HepG2 (cell line): Measurements from ENCODE around the gene ANKRD61. TPM values are rescaled to one million over a fixed set of nuclear protein-coding genes. Genes with fewer than 3 reads are reported as not detected.

Experiments
- AKAP8 ChIP-seq: sonication (generic); formaldehyde crosslinking; IDR thresholded peaks from 2 replicates; pipeline ENCODE4 v1.5.1; 2020; ENCODE audit warnings: mild to moderate bottlenecking, missing genetic modification reagents
- CENPBD1 ChIP-seq: sonication (generic); formaldehyde crosslinking; IDR thresholded peaks from 2 replicates; pipeline ENCODE4 v1.8.0; 2022; ENCODE audit warnings: missing genetic modification reagents, low read depth, mild to moderate bottlenecking, borderline replicate concordance
- HDAC2 ChIP-seq: sonication (generic); formaldehyde crosslinking; IDR thresholded peaks from 2 replicates; pipeline ENCODE4 v1.4.0; 2020; ENCODE audit warnings: missing genetic modification reagents
- NFYC ChIP-seq: IDR thresholded peaks from 2 replicates; pipeline ENCODE4 v1.6.1; 2016; ENCODE audit warnings: missing genetic modification reagents, missing compliant biosample characterization
- PBX3 ChIP-seq: sonication (generic); formaldehyde crosslinking; IDR thresholded peaks from 2 replicates; pipeline ENCODE4 v1.8.1; 2023; ENCODE audit warnings: missing genetic modification reagents, inconsistent platforms, borderline replicate concordance
- PREB ChIP-seq: sonication (generic); formaldehyde crosslinking; IDR thresholded peaks from 2 replicates; pipeline ENCODE4 v1.4.0; 2020; ENCODE audit warnings: missing genetic modification reagents
- SIX1 ChIP-seq: sonication (generic); formaldehyde crosslinking; IDR thresholded peaks from 2 replicates; pipeline ENCODE4 v1.4.0; 2020; ENCODE audit warnings: missing genetic modification reagents, borderline replicate concordance
- SP140L ChIP-seq: sonication (generic); formaldehyde crosslinking; IDR thresholded peaks from 2 replicates; pipeline ENCODE4 v1.4.0; 2020; ENCODE audit warnings: missing genetic modification reagents, borderline replicate concordance
- TEAD3 ChIP-seq: optimal IDR thresholded peaks from 2 replicates; pipeline ENCODE3; 2016; ENCODE audit warnings: borderline replicate concordance
- ZBTB34 ChIP-seq: sonication (generic); formaldehyde crosslinking; IDR thresholded peaks from 2 replicates; pipeline ENCODE4 v1.8.0; 2022; ENCODE audit warnings: mild to moderate bottlenecking, missing genetic modification reagents
- ZNF619 ChIP-seq: sonication (generic); formaldehyde crosslinking; IDR thresholded peaks from 2 replicates; pipeline ENCODE4 v1.4.0; 2020; ENCODE audit warnings: mild to moderate bottlenecking, missing genetic modification reagents
- ZNF800 ChIP-seq: sonication (generic); formaldehyde crosslinking; IDR thresholded peaks from 2 replicates; pipeline ENCODE4 v1.4.0; 2020; ENCODE audit warnings: missing genetic modification reagents
- ZNF816 ChIP-seq: sonication (generic); formaldehyde crosslinking; IDR thresholded peaks from 2 replicates; pipeline ENCODE4 v1.8.0; 2022; ENCODE audit warnings: missing genetic modification reagents, mild to moderate bottlenecking, borderline replicate concordance
- ZNF891 ChIP-seq: sonication (generic); formaldehyde crosslinking; IDR thresholded peaks from 2 replicates; pipeline ENCODE4 v1.5.0; 2020; ENCODE audit warnings: mild to moderate bottlenecking, missing genetic modification reagents
- ZSCAN5A ChIP-seq: sonication (generic); formaldehyde crosslinking; IDR thresholded peaks from 2 replicates; pipeline ENCODE4 v1.8.0; 2022; ENCODE audit warnings: mild to moderate bottlenecking, missing genetic modification reagents, borderline replicate concordance
- polyA plus RNA-seq, 8 experiments: library from polyadenylated mRNA; depleted of rRNA in 3 of 8; stranded (reverse) in 7 of 8; unstranded in 1 of 8; fragments of >200 nt; fragmentation: Illumina TruSeq in 4 of 8; extraction: Trizol in 4 of 8; gene quantifications; 2 replicates each; pipeline versions ENCODE4 v1.2.1 to v1.2.3, GENCODE V29; 2011 to 2016; ENCODE audit warnings: low read depth in 4 of 8, missing spikeins in 1 of 8, mixed read lengths in 1 of 8; ENCODE audit not compliant: insufficient read depth in 1 of 8
- total RNA-seq, 5 experiments: library from RNA; depleted of rRNA; stranded (reverse); fragments of >200 nt; fragmentation: Illumina TruSeq; extraction: Trizol; gene quantifications; 2 replicates each; pipeline ENCODE4 v1.2.3, GENCODE V29; 2016; ENCODE audit warnings: low read depth in 1 of 5

ANKRD61 gene
- total and polyA plus RNA-seq, 2 of the 13 experiments (the other 11 are each of a cell fraction or from before 2014, with no cell fraction given) = 0.13 TPM; not detected in 1

GRCh38 chr7:6057316-6058129 is 26.3 kb downstream of the ANKRD61 start (continued):
- 0 out of 2 replicates have a peak, but pooled peaks have one; percentile 29 for TF ChIP-seq ZNF800 (CRISPR knock-in tag)
- TF ChIP-seq HDAC2 (CRISPR knock-in tag) = no peak
- no peak for TF ChIP-seq AKAP8 (CRISPR knock-in tag)
- no peak for TF ChIP-seq PREB (CRISPR knock-in tag)
- no peak for TF ChIP-seq SP140L (CRISPR knock-in tag)
- no peak for TF ChIP-seq ZSCAN5A (CRISPR knock-in tag)
- TF ChIP-seq SIX1 (CRISPR knock-in tag) = 0 out of 2 replicates have a peak, but pooled peaks have one; percentile 32
- no peak for TF ChIP-seq ZNF816
- no peak for TF ChIP-seq PBX3
- TF ChIP-seq CENPBD1 (CRISPR knock-in tag) = no peak
- no peak for TF ChIP-seq ZNF619
- TF ChIP-seq NFYC (CRISPR knock-in tag) = no peak
- no peak for TF ChIP-seq TEAD3
- no peak for TF ChIP-seq ZBTB34
- TF ChIP-seq ZNF891 (CRISPR knock-in tag) = no peak
